Measurements from ENCODE around the gene AGPAT3. TPM values are rescaled to one million over a fixed set of nuclear protein-coding genes. Genes with fewer than 3 reads are reported as not detected.

Gene AGPAT3
- total and polyA plus RNA-seq, 8 donors = 9.9 to 83.1 (median 36.7) TPM

DNA sequence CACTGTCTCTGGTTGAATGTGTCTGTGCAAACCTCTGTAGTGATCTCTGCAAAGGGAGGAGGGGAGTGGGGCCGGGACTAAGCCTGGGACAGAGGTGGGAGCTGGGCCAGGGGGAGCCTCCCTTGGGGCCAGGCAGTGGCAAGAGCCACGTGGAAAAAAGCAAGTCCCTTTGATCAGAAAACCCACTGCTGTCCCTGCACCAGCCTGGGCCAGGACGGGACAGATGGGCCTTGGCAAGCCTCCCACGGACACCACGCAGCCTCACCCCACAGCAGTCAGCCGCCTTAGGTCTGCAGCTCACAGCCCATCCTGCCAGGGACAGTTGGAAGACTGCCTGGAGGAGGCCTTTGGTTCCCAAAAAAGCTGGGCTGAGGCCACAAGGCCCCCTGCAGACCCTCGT is 135.3 kb downstream of the AGPAT3 start:
- intact Hi-C loops (cut with DNase I; ENCODE audit: low total_unique reads) = no loop called here
- WGBS, 5 donors = 32 to 56% (median 53%) methylated on average over 5 to 7 of the region's 7 CpGs
- H3K4me1 ChIP-seq = no peaks in the 10 kb centered on the region
- H3K4me3 ChIP-seq = no peak overlapping the region
- no peak for DNase-seq
- no peak for TF ChIP-seq EP300 (IDR thresholded peaks at IDR 0.05)
- TF ChIP-seq, protein P1, sequence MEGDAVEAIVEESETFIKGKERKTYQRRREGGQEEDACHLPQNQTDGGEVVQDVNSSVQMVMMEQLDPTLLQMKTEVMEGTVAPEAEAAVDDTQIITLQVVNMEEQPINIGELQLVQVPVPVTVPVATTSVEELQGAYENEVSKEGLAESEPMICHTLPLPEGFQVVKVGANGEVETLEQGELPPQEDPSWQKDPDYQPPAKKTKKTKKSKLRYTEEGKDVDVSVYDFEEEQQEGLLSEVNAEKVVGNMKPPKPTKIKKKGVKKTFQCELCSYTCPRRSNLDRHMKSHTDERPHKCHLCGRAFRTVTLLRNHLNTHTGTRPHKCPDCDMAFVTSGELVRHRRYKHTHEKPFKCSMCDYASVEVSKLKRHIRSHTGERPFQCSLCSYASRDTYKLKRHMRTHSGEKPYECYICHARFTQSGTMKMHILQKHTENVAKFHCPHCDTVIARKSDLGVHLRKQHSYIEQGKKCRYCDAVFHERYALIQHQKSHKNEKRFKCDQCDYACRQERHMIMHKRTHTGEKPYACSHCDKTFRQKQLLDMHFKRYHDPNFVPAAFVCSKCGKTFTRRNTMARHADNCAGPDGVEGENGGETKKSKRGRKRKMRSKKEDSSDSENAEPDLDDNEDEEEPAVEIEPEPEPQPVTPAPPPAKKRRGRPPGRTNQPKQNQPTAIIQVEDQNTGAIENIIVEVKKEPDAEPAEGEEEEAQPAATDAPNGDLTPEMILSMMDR (IDR thresholded peaks at IDR 0.05) = no peak
- no peak for TF ChIP-seq POLR2A (IDR thresholded peaks at IDR 0.05)
- no peak for TF ChIP-seq POLR2AphosphoS5 (IDR thresholded peaks at IDR 0.05)
- no peaks in the 10 kb centered on the region for H3K9me3 ChIP-seq
- H3K27me3 ChIP-seq = no peaks in the 10 kb centered on the region
- H3K36me3 ChIP-seq = no peaks in the 10 kb centered on the region
- H3K27ac ChIP-seq = no peak overlapping the region

DNA sequence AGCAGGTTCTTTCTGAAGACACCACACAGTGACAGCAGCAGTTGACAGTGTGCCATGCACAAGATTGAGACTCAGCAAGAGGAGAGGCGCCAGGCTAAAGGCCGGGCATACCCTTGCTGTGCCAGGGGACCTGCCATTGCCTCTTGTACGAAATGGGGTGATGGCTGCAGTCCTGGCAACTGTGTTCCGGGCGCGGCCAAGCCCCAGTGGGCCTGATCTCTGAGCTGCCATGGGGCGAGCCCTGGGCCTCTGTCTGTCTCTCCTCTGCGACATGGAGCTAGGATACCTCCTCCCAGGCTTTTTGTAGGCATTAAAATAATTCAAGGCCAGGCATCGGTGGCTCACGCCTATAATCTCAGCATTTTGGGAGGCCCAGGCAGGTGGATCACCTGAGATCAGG is 137.5 kb downstream of the AGPAT3 start:
- H3K4me3 ChIP-seq = no peak overlapping the region
- no peaks in the 10 kb centered on the region for H3K27me3 ChIP-seq
- no peaks in the 10 kb centered on the region for H3K36me3 ChIP-seq
- WGBS, 5 donors = 89 to 96% (median 91%) methylated on average over 4 to 10 of the region's 10 CpGs
- TF ChIP-seq, protein P1 (IDR thresholded peaks at IDR 0.05) = no peak
- no peak for TF ChIP-seq EP300 (IDR thresholded peaks at IDR 0.05)
- TF ChIP-seq POLR2A (IDR thresholded peaks at IDR 0.05) = no peak
- TF ChIP-seq POLR2AphosphoS5 (IDR thresholded peaks at IDR 0.05) = no peak
- H3K27ac ChIP-seq = no peak overlapping the region
- no peak for DNase-seq
- no peaks in the 10 kb centered on the region for H3K9me3 ChIP-seq
- peaks cover 0 to 5% (median 0%) of the 10 kb centered on the region in 4 donors for H3K4me1 ChIP-seq
- intact Hi-C loops (cut with DNase I; ENCODE audit: low total_unique reads) = no loop called here

DNA sequence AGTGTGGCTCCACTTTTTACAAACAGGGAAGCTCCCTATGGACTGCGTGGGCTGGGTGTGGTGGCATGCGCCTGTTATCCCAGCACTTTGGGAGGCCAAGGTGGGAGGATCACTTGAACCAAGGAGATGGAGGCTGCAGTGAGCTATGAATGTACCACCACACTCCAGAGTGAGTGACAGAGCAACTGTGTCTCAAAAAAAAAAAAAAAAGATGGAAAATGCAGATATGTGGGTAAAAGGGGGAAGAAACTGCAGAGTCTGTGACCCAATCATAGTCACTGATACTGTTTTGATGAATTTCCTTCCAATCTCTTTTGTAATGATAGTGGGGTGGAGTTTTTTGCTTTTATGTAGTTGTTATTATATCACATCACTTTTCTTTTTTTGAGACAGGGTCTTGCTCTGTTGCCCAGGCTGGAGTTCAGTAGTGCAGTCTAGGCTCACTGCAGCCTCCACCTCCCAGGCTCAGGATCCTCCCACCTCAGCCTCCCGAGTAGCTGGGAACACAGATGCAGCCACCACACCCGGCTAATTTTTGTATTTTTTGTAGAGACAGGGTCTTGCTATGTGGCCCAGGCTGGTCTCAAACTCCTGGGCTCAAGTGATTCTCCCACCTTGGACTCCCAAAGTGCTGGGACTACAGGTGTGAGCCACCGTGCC is 138.4 kb downstream of the AGPAT3 start:
- Histone ChIP-seq H3K27ac (no peak overlapping the region), H3K4me3 (no peak overlapping the region), H3K4me1 (peaks cover 0 to 5% (median 0%) of the 10 kb centered on the region in 4 donors), H3K9me3 (no peaks in the 10 kb centered on the region), H3K36me3 (no peaks in the 10 kb centered on the region), H3K27me3 (no peaks in the 10 kb centered on the region)
- intact Hi-C loops (cut with DNase I; ENCODE audit: low total_unique reads) = no loop called here
- TF ChIP-seq, protein P1 (IDR thresholded peaks at IDR 0.05) = no peak
- TF ChIP-seq POLR2AphosphoS5 (IDR thresholded peaks at IDR 0.05) = no peak
- no peak for TF ChIP-seq POLR2A (IDR thresholded peaks at IDR 0.05)
- no peak for TF ChIP-seq EP300 (IDR thresholded peaks at IDR 0.05)
- no peak for DNase-seq
- 83 to 95% (median 91%) methylated on average over 5 of the region's 5 CpGs for WGBS, 5 donors

DNA sequence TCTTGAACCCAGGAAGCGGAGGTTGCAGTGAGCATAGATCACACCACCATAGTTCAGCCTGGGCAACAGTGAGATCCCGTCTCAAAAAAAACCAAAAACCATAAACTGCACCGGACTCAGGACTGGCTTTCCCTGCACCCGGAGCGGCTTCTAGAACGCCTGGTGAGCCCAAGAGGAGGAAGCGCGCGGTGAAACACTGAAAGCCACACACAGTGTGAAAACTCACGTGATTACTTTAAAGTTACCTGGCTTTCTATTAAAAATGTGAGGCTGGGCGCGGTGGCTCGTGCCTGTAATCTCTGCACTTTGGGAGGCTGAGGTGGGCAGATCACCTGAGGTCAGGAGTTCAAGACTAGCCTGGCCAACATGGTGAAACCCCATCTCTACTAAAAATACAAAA is 140.0 kb downstream of the AGPAT3 start:
- Histone ChIP-seq H3K4me3 (no peak overlapping the region), H3K9me3 (no peaks in the 10 kb centered on the region), H3K4me1 (peaks cover 0 to 5% (median 0%) of the 10 kb centered on the region in 4 donors), H3K36me3 (no peaks in the 10 kb centered on the region), H3K27ac (peak overlapping the region in 1 of 5 donors; percentile 52), H3K27me3 (no peaks in the 10 kb centered on the region)
- intact Hi-C loops (cut with DNase I; ENCODE audit: low total_unique reads) = no loop called here
- no peak for DNase-seq
- TF ChIP-seq POLR2AphosphoS5 (IDR thresholded peaks at IDR 0.05) = no peak
- TF ChIP-seq POLR2A (IDR thresholded peaks at IDR 0.05) = no peak
- TF ChIP-seq, protein P1 (IDR thresholded peaks at IDR 0.05) = no peak
- no peak for TF ChIP-seq EP300 (IDR thresholded peaks at IDR 0.05)
- WGBS, 5 donors = 85 to 91% (median 89%) methylated on average over 13 of the region's 13 CpGs
